Measurements from ENCODE around the gene CHRNE. TPM values are rescaled to one million over a fixed set of nuclear protein-coding genes. Genes with fewer than 3 reads are reported as not detected.

The CHRNE gene
- 0.24 TPM for total RNA-seq
- 1.9 TPM for polyA plus RNA-seq
- long read RNA-seq, donor 1 = 0 reads
- long read RNA-seq, donor 2 = 0 reads
- long read RNA-seq, donor 3 = 0 reads
- long read RNA-seq, donor 4, partial matches to known transcripts = 45 of 58 reads
- long read RNA-seq, donor 4, other reads (novel, unspliced or antisense) = 13 of 58 reads
- long read RNA-seq, donor 5 = 0 reads
- long read RNA-seq, donor 6 = 0 reads
- long read RNA-seq, donor 7 = 0 reads
- long read RNA-seq, donor 8 = 0 reads
- long read RNA-seq, donor 9 = 0 reads
- long read RNA-seq, donor 10 = 0 reads

DNA sequence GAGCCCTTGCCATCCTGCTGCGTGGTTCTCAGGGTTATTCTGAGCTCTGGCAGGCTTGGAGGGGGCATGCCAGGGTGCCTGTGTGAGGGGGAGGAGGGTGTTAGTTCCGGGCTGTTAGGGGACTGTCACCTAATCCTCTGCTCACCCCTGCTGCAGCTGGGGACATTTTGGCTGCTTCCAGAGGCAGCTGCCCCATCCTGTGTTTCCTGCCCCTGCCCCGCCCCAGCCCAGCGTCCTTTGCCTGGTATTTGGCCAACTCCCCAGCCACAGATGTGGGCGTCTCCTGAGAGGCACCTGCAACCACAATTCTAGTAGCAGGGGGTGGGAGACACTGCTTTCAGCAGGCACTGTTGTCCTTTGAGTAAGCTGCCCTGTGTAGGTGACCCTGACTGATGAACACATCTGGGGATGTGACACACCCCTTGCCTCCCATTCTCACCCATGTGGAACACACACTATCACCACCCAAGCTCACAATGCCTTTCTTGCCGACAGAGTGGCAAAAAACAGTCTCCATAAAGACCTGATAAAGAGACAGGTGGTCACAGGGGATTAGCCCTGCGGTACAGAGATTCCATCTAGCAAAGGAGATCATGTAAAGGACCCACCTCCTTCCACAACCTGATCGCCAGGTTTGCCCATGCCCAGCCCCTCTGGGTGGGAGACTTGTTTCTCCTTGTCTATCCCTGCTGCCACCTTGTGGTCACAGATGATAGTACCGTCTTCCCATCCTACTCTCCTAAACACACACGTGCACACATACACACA is at the start of gene CHRNE:
CHRNE (minus strand) TSS at position 48 of the 768 bp plus-strand sequence; CDS start at position 13, 35 bp downstream.
- Histone ChIP-seq H3K4me3 (ENCODE audit: low read length in 2 of 2) (no peak within 1 kb of the TSS), H3K9me3 (ENCODE audit: control insufficient read depth in 2 of 2, insufficient read depth in 1 of 2, low read length in 1 of 2) (peaks cover 3 to 19% of the 10 kb centered on the region in 2 donors), H3K27me3 (ENCODE audit: control insufficient read depth in 2 of 2, insufficient read depth in 1 of 2, low read length in 1 of 2) (peaks cover 39 to 55% of the 10 kb centered on the region in 2 donors), H3K36me3 (ENCODE audit: control insufficient read depth in 2 of 2, insufficient read depth in 2 of 2, low read length in 1 of 2) (no peaks in the 10 kb centered on the region), H3K27ac (ENCODE audit: low read depth in 1 of 2, low read length in 1 of 2) (no peak within 1 kb of the TSS), H3K4me1 (ENCODE audit: control insufficient read depth in 2 of 2, insufficient read depth in 2 of 2, low read length in 2 of 2) (peaks cover 11 to 50% of the 10 kb centered on the region in 2 donors)
- 2% methylated on average over 10 of the region's 10 CpGs for WGBS
- DNase-seq (ENCODE audit: low read depth in 6 of 9, low spot score in 9 of 9) = peak in 8 of 9 donors; percentile 52 to 91 (median 85)

DNA sequence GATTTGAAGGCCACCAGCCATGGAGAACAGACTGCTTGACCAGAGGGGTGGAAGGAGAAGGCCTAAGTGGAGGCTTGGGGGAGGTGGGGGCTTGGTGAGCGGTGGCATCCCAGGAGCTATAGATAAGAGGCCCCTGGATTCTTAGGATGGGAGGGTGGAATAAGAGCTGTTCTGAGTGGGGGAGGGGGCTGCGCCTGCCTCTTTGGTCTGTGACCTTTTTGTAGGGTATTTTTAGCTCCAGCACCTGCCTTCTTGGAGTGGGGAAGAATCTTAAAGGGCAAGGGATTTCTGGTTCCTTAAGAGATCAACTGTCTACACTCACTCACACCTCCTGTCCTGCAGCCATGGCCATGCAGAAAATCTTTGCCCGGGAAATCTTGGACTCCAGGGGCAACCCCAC is 48.6 kb upstream of the CHRNE start:
- Histone ChIP-seq H3K4me1 (ENCODE audit: control insufficient read depth in 2 of 2, insufficient read depth in 2 of 2, low read length in 2 of 2) (peaks cover 13 to 32% of the 10 kb centered on the region in 2 donors), H3K9me3 (ENCODE audit: control insufficient read depth in 2 of 2, insufficient read depth in 1 of 2, low read length in 1 of 2) (peaks cover 0 to 5% of the 10 kb centered on the region in 2 donors), H3K27ac (ENCODE audit: low read depth in 1 of 2, low read length in 1 of 2) (no peak overlapping the region), H3K27me3 (ENCODE audit: control insufficient read depth in 2 of 2, insufficient read depth in 1 of 2, low read length in 1 of 2) (peaks cover 0 to 5% of the 10 kb centered on the region in 2 donors), H3K36me3 (ENCODE audit: control insufficient read depth in 2 of 2, insufficient read depth in 2 of 2, low read length in 1 of 2) (peaks cover 5 to 10% of the 10 kb centered on the region in 2 donors), H3K4me3 (ENCODE audit: low read length in 2 of 2) (peak overlapping the region in 1 of 2 donors; percentile 3)
- WGBS = 88% methylated on average over 3 of the region's 3 CpGs
- DNase-seq (ENCODE audit: low read depth in 6 of 9, low spot score in 9 of 9) = no peak

DNA sequence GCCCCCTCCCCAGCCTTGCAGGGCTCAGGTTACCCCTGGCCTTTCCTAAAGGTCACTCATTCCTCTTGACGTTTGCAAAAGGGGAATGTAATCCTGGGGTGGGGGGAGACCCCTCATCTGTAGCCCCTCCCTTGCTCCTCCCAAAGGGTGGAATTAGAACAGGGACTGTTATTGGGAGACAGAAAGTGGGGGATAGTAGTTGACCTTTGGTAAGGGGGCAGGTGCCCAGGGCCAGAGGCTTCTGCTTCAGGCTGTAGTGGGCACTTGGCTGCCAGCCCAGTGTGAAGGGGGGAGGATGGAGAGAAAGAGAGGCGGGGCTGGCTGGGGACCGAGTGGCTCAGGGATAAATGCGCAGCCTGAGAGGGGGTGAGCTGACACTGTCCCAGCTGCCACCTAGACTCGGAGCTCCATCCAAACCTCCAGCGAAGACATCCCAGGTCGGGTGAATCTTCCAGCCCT is 47.9 kb upstream of the CHRNE start, which contains the start of gene ENO3:
ENO3 (plus strand) TSS at position 374 of the 459 bp plus-strand sequence. CDS start 711 bp downstream, outside the sequence.
- peaks cover 0 to 5% of the 10 kb centered on the region in 2 donors for H3K27me3 ChIP-seq (ENCODE audit: control insufficient read depth in 2 of 2, insufficient read depth in 1 of 2, low read length in 1 of 2)
- peaks cover 0 to 5% of the 10 kb centered on the region in 2 donors for H3K9me3 ChIP-seq (ENCODE audit: control insufficient read depth in 2 of 2, insufficient read depth in 1 of 2, low read length in 1 of 2)
- peak within 1 kb of the TSS; percentile 36 to 100 for H3K4me3 ChIP-seq (ENCODE audit: low read length in 2 of 2)
- peak within 1 kb of the TSS; percentile 66 to 100 for H3K27ac ChIP-seq (ENCODE audit: low read depth in 1 of 2, low read length in 1 of 2)
- 69% methylated on average over 7 of the region's 7 CpGs for WGBS
- peaks cover 8 to 17% of the 10 kb centered on the region in 2 donors for H3K36me3 ChIP-seq (ENCODE audit: control insufficient read depth in 2 of 2, insufficient read depth in 2 of 2, low read length in 1 of 2)
- peaks cover 16 to 39% of the 10 kb centered on the region in 2 donors for H3K4me1 ChIP-seq (ENCODE audit: control insufficient read depth in 2 of 2, insufficient read depth in 2 of 2, low read length in 2 of 2)
- no peak for DNase-seq (ENCODE audit: low read depth in 6 of 9, low spot score in 9 of 9)

DNA sequence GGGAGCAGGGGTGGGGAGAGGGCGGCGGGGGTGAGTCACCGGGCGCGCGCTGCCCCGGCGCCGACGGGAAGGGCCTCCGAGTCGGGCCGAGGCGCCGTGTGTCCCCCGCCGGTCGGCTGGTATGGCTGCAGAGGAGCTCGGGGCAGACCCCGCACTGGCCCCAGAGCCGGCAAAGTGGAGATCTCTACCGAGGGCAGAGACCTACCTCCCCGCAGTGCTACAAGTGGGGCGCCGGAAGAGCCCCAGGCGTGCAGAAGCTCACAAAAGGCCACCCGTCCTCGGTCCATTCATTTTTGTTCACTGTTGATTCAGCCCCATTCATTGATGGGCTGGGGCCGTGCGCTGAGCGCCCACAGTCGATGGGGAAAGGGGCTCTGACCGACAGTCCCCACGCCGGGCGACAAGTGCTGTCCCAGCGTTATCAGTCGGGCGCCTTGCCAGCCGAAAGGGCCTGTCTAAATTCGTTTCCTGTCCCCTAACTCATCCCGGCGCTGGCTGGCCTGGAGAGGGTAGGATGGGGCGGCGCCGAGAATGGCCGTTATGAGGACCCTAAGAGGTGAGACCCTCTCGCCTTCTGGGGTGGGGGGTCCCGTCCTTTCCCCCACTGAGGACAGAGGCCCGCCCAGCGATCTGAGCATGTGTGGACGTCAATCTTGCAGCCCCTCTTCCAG is 47.3 kb upstream of the CHRNE start:
- 12% methylated on average over 52 of the region's 52 CpGs for WGBS

DNA sequence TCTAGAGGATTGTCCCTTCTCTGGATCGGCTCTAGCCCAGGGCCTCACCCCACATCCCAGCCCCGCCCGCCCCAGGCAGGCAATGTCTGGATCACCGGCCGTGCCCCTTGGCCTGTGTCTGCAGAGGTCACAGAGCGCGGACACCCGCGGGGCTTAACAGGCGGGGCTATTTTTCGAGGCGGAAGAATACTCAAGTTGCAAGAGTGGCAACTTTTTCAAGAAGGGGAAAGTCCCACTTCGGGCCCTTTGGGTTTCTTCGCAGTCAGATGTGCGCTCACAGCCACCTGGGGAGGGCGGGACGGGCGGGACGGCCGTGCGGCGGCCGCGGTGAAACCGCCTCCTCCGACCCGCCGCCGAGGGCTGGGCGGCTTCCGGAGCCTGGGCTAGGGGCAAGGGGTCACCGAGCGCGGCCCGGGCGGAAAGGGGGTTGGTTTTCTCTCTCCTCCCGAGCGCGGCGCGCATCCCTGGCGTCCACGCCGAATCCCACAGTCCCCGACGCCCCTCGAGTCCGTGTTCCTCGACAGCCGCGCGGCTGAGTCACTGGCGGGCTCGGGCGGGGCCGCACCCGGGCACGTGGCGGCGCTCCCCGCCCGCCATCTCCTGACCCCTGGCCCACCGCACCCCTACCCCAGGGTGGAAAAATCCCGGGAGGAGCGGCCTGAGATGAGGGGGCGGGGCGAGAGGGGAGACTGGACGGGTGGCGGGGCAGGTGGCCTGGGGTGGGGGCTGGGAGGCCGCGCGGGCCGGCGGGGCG is 46.6 kb upstream of the CHRNE start:
- Histone ChIP-seq H3K9me3 (ENCODE audit: control insufficient read depth in 2 of 2, insufficient read depth in 1 of 2, low read length in 1 of 2) (peaks cover 0 to 5% of the 10 kb centered on the region in 2 donors), H3K27ac (ENCODE audit: low read depth in 1 of 2, low read length in 1 of 2) (peak overlapping the region; percentile 99 to 100), H3K4me1 (ENCODE audit: control insufficient read depth in 2 of 2, insufficient read depth in 2 of 2, low read length in 2 of 2) (peaks cover 29 to 52% of the 10 kb centered on the region in 2 donors), H3K36me3 (ENCODE audit: control insufficient read depth in 2 of 2, insufficient read depth in 2 of 2, low read length in 1 of 2) (peaks cover 19 to 30% of the 10 kb centered on the region in 2 donors), H3K4me3 (ENCODE audit: low read length in 2 of 2) (peak overlapping the region; percentile 100), H3K27me3 (ENCODE audit: control insufficient read depth in 2 of 2, insufficient read depth in 1 of 2, low read length in 1 of 2) (peaks cover 0 to 5% of the 10 kb centered on the region in 2 donors)
- peak in 6 of 9 donors; percentile 61 to 89 (median 68) for DNase-seq (ENCODE audit: low read depth in 6 of 9, low spot score in 9 of 9)
- WGBS = 1% methylated on average over 75 of the region's 75 CpGs

More for the DNA sequence above, 47.3 kb upstream of the CHRNE start:
- H3K27ac ChIP-seq (ENCODE audit: low read depth in 1 of 2, low read length in 1 of 2) = peak overlapping the region; percentile 66 to 100
- DNase-seq (ENCODE audit: low read depth in 6 of 9, low spot score in 9 of 9) = peak in 2 of 9 donors; percentile 30 to 57
- peaks cover 0 to 5% of the 10 kb centered on the region in 2 donors for H3K27me3 ChIP-seq (ENCODE audit: control insufficient read depth in 2 of 2, insufficient read depth in 1 of 2, low read length in 1 of 2)
- peak overlapping the region; percentile 36 to 100 for H3K4me3 ChIP-seq (ENCODE audit: low read length in 2 of 2)
- H3K4me1 ChIP-seq (ENCODE audit: control insufficient read depth in 2 of 2, insufficient read depth in 2 of 2, low read length in 2 of 2) = peaks cover 21 to 45% of the 10 kb centered on the region in 2 donors
- peaks cover 14 to 23% of the 10 kb centered on the region in 2 donors for H3K36me3 ChIP-seq (ENCODE audit: control insufficient read depth in 2 of 2, insufficient read depth in 2 of 2, low read length in 1 of 2)
- H3K9me3 ChIP-seq (ENCODE audit: control insufficient read depth in 2 of 2, insufficient read depth in 1 of 2, low read length in 1 of 2) = peaks cover 0 to 5% of the 10 kb centered on the region in 2 donors

DNA sequence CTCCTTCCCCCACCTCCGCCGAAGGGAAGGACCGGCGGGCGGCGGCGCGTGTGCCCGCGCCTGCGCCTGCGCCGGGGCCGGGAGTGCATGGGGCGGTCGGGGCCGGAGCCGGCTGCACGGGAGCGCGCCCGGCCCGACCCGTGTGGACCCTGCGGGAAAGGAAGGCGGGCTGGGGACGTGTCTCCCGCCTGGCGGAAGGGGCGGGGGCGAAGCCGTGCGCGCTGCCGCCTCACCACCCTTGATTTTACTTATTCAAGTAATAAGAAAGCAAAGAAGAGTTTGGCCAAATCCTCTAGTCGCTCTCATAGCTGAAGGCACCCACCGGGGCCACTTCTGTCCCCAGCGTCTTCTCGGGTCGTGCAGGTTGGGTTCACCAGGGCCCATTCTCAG is 46.0 kb upstream of the CHRNE start:
- DNase-seq (ENCODE audit: low read depth in 6 of 9, low spot score in 9 of 9) = peak in 6 of 9 donors; percentile 57 to 84 (median 68)
- H3K4me3 ChIP-seq (ENCODE audit: low read length in 2 of 2) = peak overlapping the region; percentile 100
- peak overlapping the region; percentile 99 to 100 for H3K27ac ChIP-seq (ENCODE audit: low read depth in 1 of 2, low read length in 1 of 2)
- peaks cover 32 to 58% of the 10 kb centered on the region in 2 donors for H3K4me1 ChIP-seq (ENCODE audit: control insufficient read depth in 2 of 2, insufficient read depth in 2 of 2, low read length in 2 of 2)
- WGBS = under 1% methylated on average over 40 of the region's 40 CpGs
- H3K27me3 ChIP-seq (ENCODE audit: control insufficient read depth in 2 of 2, insufficient read depth in 1 of 2, low read length in 1 of 2) = peaks cover 0 to 5% of the 10 kb centered on the region in 2 donors
- H3K9me3 ChIP-seq (ENCODE audit: control insufficient read depth in 2 of 2, insufficient read depth in 1 of 2, low read length in 1 of 2) = peaks cover 0 to 5% of the 10 kb centered on the region in 2 donors
- peaks cover 19 to 35% of the 10 kb centered on the region in 2 donors for H3K36me3 ChIP-seq (ENCODE audit: control insufficient read depth in 2 of 2, insufficient read depth in 2 of 2, low read length in 1 of 2)

DNA sequence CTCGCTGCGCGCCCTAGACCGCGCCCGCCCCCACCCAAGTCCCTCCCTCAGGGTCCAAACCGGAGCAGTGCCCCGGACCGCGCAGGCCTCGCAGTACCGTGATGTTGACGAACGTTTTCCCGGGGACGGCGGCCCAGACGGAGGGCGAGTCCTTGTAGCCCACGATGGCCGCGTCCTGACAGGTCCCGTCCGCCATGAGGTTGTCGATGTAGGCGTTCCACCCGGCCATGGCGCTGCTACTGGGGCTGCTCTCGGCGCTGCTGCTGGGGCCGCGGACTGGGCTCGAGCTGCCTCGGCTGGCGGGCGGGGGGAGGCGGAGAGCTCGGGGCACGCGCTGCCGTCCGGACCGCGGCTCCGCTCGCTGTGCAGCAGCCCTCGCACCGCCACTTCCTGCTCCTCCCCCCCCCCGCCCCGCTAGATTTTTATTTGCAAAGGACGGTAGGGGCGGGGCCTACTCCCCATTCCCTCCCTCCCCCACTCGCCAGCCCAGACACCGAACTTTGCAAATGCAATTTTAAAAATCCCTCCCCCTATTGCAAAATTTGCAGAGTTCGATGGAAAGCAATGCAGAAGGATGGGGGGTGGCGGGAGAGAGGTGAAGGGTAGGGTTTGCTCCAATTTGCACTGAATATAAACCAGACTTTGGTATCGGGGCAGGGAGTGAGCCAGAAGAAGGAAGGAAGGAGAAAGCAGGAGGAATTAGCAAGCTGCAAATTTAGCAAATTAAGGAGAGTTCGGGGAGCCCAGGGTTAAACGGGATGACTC is 45.5 kb upstream of the CHRNE start, which contains the start of gene PFN1:
PFN1 (minus strand) TSS at position 365 of the 765 bp plus-strand sequence; CDS start at position 229, 136 bp downstream.
- peak within 1 kb of the TSS; percentile 100 for H3K4me3 ChIP-seq (ENCODE audit: low read length in 2 of 2)
- peak in 8 of 9 donors; percentile 79 to 96 (median 89) for DNase-seq (ENCODE audit: low read depth in 6 of 9, low spot score in 9 of 9)
- under 1% methylated on average over 59 of the region's 59 CpGs for WGBS
- peaks cover 24 to 41% of the 10 kb centered on the region in 2 donors for H3K36me3 ChIP-seq (ENCODE audit: control insufficient read depth in 2 of 2, insufficient read depth in 2 of 2, low read length in 1 of 2)
- H3K27me3 ChIP-seq (ENCODE audit: control insufficient read depth in 2 of 2, insufficient read depth in 1 of 2, low read length in 1 of 2) = peaks cover 0 to 5% of the 10 kb centered on the region in 2 donors
- H3K4me1 ChIP-seq (ENCODE audit: control insufficient read depth in 2 of 2, insufficient read depth in 2 of 2, low read length in 2 of 2) = peaks cover 38 to 61% of the 10 kb centered on the region in 2 donors
- H3K27ac ChIP-seq (ENCODE audit: low read depth in 1 of 2, low read length in 1 of 2) = peak within 1 kb of the TSS; percentile 99 to 100
- peaks cover 0 to 5% of the 10 kb centered on the region in 2 donors for H3K9me3 ChIP-seq (ENCODE audit: control insufficient read depth in 2 of 2, insufficient read depth in 1 of 2, low read length in 1 of 2)
